SHP77 treated with DMSO at 0.1 percent for 48 hours (cell line): Measurements from ENCODE around the gene NIPAL1.

Experiments
- DNase-seq: peaks from one replicate; lab custom pipeline; 2025; lab: John Stamatoyannopoulos, UW

Gene NIPAL1

DNA sequence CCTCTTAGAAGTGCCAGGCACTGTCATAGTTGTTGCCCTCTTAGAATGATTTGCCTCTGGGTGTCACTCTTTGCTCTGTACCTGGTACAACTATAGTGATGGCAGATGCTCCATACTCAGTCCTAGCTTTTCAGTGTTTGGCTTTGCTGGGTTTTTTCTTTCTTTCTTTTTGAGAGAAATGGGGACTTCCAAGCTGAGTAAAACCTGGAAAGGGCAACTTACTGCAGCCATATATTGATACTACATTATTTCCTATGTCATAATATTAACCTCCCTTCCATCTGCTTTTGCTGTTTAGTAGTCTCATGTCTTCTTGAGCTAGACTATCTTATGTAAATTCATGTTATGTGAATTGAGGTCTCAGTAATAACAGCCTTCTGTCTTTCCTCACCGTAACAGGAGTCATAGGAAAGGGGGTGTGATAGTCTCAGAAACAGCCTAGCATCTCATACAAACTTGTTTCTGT is 49.0 kb downstream of the NIPAL1 start:
- no peak for DNase-seq

DNA sequence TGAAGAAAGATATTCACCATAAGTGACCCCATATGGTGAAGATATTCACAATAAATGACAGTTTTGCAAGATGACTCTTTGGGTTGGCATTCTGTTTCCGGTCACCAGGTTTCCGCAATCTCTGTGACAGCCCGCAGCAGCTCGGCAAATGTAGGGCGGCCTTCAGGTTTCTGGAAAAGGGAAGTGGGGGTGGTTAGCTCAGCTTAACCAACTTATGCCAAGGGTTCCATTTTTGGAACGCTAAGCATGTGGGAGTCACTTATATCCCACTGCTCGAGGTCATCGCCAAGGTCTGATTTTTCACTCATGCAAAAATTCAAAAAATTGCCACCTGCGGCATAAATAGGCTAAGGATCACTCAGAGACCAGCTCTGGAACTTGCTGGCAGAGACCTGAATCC is 51.0 kb downstream of the NIPAL1 start:
- no peak for DNase-seq

DNA sequence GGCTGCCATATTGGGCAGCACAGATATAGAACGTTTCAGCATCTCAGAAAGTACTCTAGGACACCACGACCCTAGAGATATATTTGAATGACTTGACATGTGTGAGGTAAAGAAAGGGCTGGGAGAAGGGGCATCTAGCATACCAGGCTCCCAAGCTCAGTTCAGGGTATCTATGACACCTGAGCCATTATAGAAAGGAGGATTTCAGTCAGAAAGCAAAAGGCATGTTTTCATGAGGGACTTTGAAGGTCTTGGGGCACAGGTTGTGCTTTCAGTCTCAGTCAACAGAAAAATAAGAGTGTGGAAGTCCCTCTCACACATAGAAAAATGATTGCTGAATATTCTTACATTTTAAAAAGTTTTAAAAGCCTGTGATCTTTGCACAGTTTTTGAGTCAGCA is 51.6 kb downstream of the NIPAL1 start:
- DNase-seq = no peak

DNA sequence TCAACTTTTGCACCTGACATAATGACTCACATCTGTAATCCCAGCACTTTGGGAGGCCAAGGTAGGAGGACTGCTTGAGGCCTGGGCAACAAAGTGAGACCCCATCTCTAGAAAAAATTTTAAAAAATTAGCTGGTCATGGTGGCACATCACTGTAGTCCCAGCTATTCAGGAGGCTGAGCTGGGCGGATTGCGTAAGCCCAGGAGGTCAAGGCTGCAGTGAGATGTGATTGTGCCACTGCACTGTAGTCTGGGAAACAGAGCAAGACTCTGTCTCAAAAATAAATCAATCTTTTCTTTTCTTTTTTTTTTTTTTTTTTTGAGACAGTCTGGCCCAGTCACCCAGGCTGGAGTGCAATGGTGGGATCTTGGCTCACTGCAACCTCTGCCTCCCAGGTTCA is 52.5 kb downstream of the NIPAL1 start:
- no peak for DNase-seq

DNA sequence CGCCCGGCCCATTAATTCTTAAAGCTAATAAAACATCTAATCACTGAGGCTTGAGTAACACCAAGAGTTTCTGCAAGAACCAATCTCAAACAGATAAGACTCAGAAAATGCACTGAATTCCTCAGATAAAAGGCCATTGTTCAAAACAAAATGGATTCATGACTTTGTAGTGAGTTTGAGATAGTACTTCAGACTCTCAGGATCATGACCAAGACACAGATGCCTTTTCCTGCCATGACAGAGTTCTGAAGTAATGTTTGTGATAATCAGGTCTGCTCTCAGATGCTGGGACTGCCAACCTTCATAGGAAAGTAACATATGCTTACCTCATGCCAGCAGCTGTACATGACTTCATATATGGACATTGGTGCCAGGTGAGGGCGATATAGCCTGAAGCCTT is 54.6 kb downstream of the NIPAL1 start:
- DNase-seq = no peak

DNA sequence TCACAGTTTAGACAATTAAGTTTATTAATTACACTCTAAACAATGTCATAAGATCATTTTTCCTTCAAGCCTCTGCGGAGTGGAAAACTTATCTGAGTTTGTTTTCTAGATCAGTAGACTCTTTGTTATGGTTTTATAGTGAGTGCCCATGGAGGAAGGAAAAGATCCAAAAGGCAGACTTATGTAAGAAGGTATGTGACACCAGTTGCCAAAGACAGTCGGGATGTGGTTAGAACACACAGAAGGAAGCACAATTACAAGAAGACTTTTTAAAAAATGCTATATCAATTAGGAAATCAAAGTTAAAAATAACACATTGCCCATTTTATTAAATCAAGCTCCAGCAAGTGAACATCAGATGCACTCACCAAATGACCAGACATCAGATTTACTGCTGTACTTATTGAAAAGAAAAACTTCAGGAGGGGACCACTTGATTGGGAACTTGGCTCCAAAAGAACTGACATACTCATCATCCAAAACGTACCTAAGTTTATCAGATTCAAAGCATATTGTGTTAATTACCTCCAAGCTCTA is 57.1 kb downstream of the NIPAL1 start:
- DNase-seq = no peak

DNA sequence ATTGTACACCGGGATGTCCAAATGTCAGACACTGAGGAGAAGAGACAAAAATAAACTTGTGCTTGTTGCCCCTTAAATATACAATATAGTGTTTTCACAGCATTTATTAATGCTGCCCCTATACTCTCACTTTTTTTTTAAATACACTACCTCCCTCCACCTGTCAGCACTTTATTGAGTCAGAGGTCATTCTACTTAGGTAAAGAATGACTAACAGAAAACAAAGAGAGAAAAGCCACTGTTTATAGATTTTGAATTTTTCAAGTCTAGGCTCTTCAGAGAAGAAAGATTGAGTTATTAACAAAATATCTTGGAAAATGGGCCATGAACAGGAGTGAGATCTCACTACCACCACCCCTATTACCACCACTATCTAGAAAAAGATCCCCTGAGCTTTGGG is 58.1 kb downstream of the NIPAL1 start:
- no peak for DNase-seq

DNA sequence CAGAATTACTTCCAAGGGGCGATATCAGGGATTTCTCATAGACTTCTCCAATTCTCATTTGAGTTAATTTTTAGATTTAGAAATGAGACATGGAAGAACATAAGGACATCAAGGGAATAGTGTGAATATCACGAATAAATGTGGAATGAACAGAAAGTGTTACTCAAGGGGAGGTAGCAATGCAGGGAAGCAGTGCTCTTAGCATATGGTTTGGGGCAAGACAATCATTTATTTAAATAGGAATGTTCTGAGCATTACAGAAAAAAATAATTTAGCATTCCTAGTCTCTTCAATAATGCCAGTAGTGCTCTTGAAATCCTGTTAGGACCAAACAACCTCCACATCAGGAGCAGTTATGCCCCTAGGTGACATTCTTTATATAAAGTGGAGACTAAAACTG is 61.9 kb downstream of the NIPAL1 start:
- DNase-seq = no peak

DNA sequence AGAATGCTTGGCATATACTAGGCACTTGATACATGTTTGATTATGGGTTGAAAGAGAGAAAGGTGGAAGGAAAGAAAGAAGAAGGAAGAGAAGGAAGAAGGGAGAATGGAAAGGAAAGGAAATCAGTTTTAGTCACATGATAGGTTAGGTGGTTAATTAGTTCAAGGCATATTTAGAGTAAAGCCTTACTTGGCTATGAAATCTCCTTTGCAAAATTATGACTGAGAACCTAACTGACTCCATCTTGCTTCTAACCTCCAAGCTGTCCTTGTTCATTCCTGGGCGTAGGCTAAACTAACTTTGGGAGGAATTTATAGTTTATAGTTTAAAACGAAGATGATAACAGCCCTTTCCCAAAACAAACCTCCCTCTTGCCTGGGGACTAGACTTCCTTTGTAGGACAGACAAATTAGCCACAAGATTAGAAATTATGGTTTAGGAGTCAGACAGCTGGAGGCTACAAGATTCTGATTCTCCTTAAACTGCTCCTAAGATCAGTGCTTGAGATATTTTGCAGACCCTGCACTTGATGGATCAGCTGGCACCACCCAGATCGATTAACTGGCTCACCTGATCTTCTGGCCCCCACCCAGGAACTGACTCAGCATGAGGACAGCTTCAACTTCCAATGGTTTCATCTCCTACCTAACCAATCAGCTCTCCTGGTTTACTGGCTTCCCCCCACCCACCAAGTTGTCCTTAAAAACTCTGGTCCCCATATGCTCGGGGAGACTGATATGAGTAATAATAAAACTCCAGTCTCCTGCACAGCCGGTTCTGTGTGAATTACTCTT is 62.5 kb downstream of the NIPAL1 start:
- no peak for DNase-seq

DNA sequence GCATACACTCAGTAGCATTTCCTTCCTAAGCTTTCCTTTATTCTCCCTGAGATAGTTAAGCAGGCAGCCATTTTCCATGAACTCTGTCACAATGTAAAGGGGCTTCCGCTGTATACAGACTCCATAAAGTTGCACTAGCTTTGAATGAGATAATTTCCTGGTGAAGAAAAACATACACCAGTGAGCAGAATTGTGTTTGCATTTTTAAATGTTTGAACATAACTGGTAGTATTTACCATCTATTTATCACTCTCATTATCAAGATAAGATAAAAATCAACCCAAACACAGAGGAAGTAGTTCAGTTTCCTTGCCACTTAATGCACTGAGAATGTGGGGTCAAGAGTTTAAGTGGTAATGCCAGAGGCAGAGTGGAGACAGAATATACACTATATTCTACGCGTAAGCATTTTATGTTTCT is 63.4 kb downstream of the NIPAL1 start:
- DNase-seq = no peak

DNA sequence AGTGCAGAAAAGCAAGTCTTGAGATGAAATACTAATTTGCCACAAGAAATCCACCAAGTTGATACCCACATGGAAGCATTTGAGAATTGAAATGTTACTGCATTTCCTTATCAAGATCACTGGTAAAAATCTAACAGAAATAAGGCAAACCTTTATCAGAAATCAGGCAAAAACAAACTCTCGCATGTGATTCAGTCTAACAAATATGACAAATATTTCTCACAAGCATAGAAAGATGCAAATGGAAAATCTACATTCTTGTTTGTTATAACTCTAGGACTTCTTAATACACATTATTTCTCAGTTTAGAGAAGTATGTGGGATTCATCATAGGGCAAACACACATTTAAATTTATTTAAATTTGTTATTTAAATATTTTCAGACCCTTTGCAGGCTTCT is 64.6 kb downstream of the NIPAL1 start:
- no peak for DNase-seq

DNA sequence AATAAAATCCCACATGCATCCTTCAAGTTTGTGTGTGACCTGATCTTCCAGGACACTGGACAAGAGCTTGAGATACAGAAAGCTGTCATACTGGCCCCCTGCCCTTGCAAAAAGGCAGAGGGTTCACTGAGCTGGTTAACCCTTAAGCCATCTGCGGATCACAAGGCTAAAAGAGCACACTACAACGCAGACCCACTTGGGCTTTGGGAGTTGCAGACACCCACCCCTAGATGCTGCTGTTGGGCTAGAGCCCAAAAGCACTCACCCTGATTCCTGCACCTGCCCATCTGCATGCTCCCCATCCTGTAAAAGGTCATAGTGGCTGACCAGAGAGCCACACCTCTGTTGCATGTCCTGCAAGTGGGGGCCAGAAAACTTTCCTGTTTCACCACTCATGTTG is 66.4 kb downstream of the NIPAL1 start:
- no peak for DNase-seq

DNA sequence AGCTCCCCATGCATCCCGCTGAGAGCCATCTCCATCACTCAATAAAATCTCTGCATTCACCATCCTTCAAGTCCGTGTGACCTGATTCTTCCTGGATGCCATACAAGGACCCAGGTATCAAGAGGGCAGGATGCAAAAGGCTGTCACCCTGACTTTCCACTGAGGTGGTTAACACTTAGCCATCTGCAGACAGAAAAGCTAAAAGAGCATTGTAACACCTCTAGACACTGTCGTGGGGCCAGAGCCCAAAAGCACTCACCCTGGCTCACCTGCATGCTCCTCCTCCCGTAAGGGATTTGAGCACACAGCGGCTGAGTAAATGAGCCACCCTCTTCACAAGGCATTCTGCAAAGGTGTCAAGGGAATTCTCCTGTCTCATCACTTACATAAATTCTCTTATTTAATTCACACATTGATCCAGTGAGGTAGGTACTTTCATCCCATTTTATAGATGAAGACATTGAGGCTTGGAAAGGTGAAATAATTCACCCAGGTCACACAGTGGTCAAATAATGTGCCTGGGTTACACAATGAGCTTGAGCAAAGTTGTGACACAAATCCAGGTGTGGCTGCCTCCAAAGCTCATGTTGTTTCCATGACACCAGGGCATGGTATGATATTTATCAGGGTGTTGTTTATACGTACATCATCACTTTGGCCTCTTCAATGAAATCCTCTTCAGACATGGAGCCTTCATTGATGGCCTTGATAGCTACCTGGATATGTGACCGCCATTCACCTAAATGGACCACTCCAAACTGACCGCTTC is 69.4 kb downstream of the NIPAL1 start:
- DNase-seq = no peak
